OCI-LY1 (cell line): ENCODE measurements around the gene RNASE4.

Experiments
- H2AFZ ChIP-seq: fragments of 200-600 bp; sonication (generic), shearing (Covaris generic); 2 replicates; pipeline ENCODE4 v1.6.0; 2014; ENCODE audit warnings: antibody characterized with exemption, mild to moderate bottlenecking, low read length
- H3F3A ChIP-seq: fragments of 200-600 bp; sonication (generic), shearing (Covaris generic); 2 replicates; pipeline ENCODE4 v1.6.0; 2014; ENCODE audit warnings: mild to moderate bottlenecking, antibody characterized with exemption, low read length, moderate library complexity; ENCODE audit not compliant: insufficient read depth
- H3K27ac ChIP-seq: fragments of 200-600 bp; sonication (generic); 2 replicates; pipeline ENCODE4 v1.5.1; 2014; ENCODE audit warnings: low read length, mixed run types, mild to moderate bottlenecking, low read depth; ENCODE audit not compliant: poor library complexity, severe bottlenecking
- H3K27me3 ChIP-seq: fragments of 200-600 bp; sonication (generic); 2 replicates; pipeline ENCODE4 v1.6.0; 2014; ENCODE audit warnings: antibody characterized with exemption, mild to moderate bottlenecking, low read length, moderate library complexity; ENCODE audit not compliant: insufficient read depth
- H3K36me3 ChIP-seq: fragments of 200-600 bp; sonication (generic); 2 replicates; pipeline ENCODE4 v1.6.1; 2014; ENCODE audit warnings: mild to moderate bottlenecking, antibody characterized with exemption, low read length, moderate library complexity, mixed read lengths; ENCODE audit not compliant: insufficient read depth
- H3K4me1 ChIP-seq: fragments of 200-600 bp; sonication (generic); 2 replicates; pipeline ENCODE4 v1.5.1; 2014; ENCODE audit warnings: mild to moderate bottlenecking, low read length, moderate library complexity; ENCODE audit not compliant: insufficient read depth, severe bottlenecking
- H3K4me2 ChIP-seq: fragments of 200-600 bp; sonication (generic), shearing (Covaris generic); 2 replicates; pipeline ENCODE4 v1.6.1; 2014; ENCODE audit warnings: low read length
- H3K4me3 ChIP-seq: fragments of 200-600 bp; sonication (generic); 2 replicates; pipeline ENCODE4 v1.5.1; 2014; ENCODE audit warnings: low read length, low read depth, mild to moderate bottlenecking, mixed read lengths; ENCODE audit not compliant: poor library complexity, severe bottlenecking
- H3K79me2 ChIP-seq: fragments of 200-600 bp; shearing (Covaris generic); 2 replicates; pipeline ENCODE4 v1.6.1; 2016; ENCODE audit warnings: mixed run types, low read length, mixed read lengths; ENCODE audit not compliant: insufficient read depth
- H3K9ac ChIP-seq: fragments of 200-600 bp; sonication (generic), shearing (Covaris generic); 2 replicates; pipeline ENCODE4 v1.6.1; 2014; ENCODE audit warnings: mild to moderate bottlenecking, low read length, mixed read lengths
- H3K9me2 ChIP-seq: fragments of 200-600 bp; sonication (generic), shearing (Covaris generic); 2 replicates; pipeline ENCODE4 v1.6.1; 2014; ENCODE audit warnings: low read depth, mild to moderate bottlenecking, low read length, mixed read lengths
- H3K9me3 ChIP-seq: fragments of 200-600 bp; shearing (Covaris generic); 2 replicates; pipeline ENCODE4 v1.6.1; 2014; ENCODE audit warnings: low read length, mixed read lengths
- H4K20me1 ChIP-seq: fragments of 200-600 bp; sonication (generic), shearing (Covaris generic); 2 replicates; pipeline ENCODE4 v1.6.0; 2016; ENCODE audit warnings: mild to moderate bottlenecking, low read length; ENCODE audit not compliant: insufficient read depth
- EZH2 ChIP-seq: fragments of 200-600 bp; sonication (generic), shearing (Covaris generic); IDR thresholded peaks from 2 replicates; pipeline ENCODE4 v1.8.0; 2017; ENCODE audit warnings: borderline replicate concordance, mixed run types, mild to moderate bottlenecking, antibody characterized with exemption, low read length, moderate library complexity, mixed read lengths
- TF ChIP-seq, protein P1 (sequence below): fragments of 200-600 bp; sonication (generic), shearing (Covaris generic); IDR thresholded peaks from 2 replicates; pipeline ENCODE4 v1.5.1; 2017; ENCODE audit warnings: mild to moderate bottlenecking, antibody characterized with exemption, low read length, moderate library complexity, mixed read lengths

The RNASE4 gene

DNA sequence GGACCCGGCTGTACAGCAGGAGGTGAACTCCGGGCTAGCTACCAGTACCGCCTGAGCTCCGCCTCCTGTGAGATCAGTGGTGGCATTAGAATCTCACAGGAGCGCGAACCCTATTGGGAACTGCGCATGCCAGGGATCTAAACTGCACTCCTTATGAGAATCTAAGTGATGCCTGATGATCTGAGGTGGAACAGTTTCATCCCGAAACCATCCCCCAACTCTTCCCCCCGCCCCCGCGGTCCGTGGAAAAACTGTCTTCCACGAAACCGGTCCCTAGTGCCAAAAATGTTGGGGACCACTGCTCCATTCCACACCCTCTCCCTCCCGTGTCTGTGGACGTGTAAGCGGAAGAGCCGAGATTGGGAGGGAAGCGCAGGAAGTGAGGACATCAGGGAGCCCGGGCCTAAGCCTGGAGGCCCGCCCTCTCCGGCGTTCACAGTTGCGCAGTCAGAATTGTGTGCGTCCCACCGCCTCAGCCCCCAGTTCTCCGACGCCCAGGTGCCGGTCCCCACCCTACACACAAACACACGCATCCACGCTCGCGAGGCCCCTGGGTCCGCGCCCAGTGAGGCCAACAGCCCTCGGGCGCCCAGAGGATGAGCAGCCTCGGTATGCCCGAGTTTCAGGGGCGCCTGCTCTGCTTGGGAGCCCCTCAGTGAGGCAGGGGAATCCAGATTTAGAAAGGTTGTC lies 1.8 kb upstream of the RNASE4 start:
- no peaks in the 10 kb centered on the region for H3K27me3 ChIP-seq
- 0 out of 2 replicates have a peak overlapping the region, but pooled peaks have one; percentile 10 for H2AFZ ChIP-seq
- peak overlapping the region; percentile 80 for H3K4me3 ChIP-seq
- H3K27ac ChIP-seq: peak overlapping the region; percentile 94
- H3K9me3 ChIP-seq: no peaks in the 10 kb centered on the region
- H3F3A ChIP-seq: no peaks in the 10 kb centered on the region
- peaks cover 35% of the 10 kb centered on the region for H3K4me1 ChIP-seq
- peak overlapping the region; percentile 87 for H3K4me2 ChIP-seq
- H3K79me2 ChIP-seq: no peaks in the 10 kb centered on the region
- H3K9me2 ChIP-seq: no peaks in the 10 kb centered on the region
- H3K9ac ChIP-seq: peak overlapping the region; percentile 88
- no peaks in the 10 kb centered on the region for H4K20me1 ChIP-seq
- no peaks in the 10 kb centered on the region for H3K36me3 ChIP-seq
- TF ChIP-seq, protein P1, sequence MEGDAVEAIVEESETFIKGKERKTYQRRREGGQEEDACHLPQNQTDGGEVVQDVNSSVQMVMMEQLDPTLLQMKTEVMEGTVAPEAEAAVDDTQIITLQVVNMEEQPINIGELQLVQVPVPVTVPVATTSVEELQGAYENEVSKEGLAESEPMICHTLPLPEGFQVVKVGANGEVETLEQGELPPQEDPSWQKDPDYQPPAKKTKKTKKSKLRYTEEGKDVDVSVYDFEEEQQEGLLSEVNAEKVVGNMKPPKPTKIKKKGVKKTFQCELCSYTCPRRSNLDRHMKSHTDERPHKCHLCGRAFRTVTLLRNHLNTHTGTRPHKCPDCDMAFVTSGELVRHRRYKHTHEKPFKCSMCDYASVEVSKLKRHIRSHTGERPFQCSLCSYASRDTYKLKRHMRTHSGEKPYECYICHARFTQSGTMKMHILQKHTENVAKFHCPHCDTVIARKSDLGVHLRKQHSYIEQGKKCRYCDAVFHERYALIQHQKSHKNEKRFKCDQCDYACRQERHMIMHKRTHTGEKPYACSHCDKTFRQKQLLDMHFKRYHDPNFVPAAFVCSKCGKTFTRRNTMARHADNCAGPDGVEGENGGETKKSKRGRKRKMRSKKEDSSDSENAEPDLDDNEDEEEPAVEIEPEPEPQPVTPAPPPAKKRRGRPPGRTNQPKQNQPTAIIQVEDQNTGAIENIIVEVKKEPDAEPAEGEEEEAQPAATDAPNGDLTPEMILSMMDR: no peak
- TF ChIP-seq EZH2: no peak

DNA sequence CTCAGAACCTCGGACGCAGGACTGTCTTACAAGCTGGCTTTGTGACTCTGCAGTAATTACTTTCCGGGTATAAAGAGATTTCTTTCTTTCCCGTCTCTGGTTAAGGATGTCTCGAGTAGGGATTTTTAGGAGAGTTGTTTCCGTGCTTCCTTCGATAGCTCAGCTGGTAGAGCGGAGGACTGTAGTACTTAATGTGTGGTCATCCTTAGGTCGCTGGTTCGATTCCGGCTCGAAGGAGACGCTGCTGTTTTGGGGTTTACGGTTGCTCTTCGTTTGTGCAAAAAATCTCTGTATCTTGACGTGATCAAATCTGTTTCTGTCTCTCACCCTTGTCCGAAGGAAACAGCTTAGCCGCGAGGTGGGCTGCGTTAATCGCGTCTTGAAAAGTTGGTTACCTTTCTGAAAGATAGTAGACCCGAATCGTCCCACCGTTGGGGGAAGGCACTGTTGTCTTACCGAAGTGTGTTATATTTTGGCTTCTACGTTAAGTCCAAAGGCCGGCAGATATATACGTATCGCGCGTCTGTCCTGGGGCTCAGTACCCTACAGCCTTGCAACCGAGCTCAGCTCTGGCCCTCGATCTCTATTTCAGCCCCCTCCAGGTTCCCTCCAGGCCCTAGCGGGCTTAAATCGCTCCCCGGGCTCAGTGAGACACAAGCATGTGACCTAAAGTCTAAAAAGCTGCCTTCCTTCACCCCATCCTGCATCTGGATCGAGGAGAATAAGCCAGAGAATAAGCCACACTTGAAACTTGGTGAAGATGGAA lies 1.1 kb upstream of the RNASE4 start:
- no peaks in the 10 kb centered on the region for H3K9me3 ChIP-seq
- peak overlapping the region; percentile 88 for H3K9ac ChIP-seq
- no peak for TF ChIP-seq EZH2
- TF ChIP-seq, protein P1: no peak
- H3K4me3 ChIP-seq: peak overlapping the region; percentile 80
- peak overlapping the region; percentile 87 for H3K4me2 ChIP-seq
- peaks cover 35% of the 10 kb centered on the region for H3K4me1 ChIP-seq
- H3K79me2 ChIP-seq: no peaks in the 10 kb centered on the region
- no peaks in the 10 kb centered on the region for H3K36me3 ChIP-seq
- no peak overlapping the region for H2AFZ ChIP-seq
- no peaks in the 10 kb centered on the region for H3K9me2 ChIP-seq
- H4K20me1 ChIP-seq: no peaks in the 10 kb centered on the region
- H3K27me3 ChIP-seq: no peaks in the 10 kb centered on the region
- H3F3A ChIP-seq: no peaks in the 10 kb centered on the region
- peak overlapping the region; percentile 94 for H3K27ac ChIP-seq

DNA sequence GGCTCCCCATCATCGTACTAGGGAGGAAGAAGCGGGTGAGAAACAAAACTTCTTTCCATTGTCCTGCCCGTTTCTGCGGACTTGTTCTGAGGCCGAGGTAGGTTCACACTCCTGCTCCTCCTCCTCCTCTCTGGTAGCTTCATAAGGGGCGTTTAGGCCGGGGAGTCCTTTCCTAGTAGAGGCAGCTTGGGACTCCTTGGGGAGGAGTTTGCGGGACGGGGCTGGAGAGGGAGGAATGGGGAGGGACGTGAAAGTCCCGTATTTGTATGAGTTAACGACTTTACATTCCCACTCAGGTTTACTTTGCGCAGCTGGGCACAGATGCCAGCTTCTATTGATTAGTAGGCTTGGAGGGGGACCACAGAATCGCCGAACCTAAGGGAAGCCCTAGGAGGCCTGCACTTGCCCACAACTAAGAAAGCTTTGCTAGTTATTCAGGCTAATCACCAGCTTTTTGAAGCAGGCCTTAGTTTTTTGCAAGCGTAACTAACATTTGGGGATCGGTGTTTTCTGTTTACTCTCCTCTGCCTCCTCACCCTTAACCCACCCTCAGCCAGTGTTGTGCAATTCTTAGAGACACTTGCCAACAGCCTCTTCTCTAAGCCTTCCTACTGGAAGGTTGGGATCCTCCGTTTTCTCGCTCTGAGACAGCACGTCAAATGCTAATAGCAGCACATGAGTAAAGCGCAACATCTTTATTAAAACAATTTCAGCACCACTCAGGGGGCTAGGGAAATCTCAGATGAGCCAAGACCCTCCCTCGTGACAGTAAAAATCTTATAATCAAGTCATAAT lies 499 bp downstream of the RNASE4 start:
- TF ChIP-seq, protein P1: no peak
- no peak for TF ChIP-seq EZH2
- peaks cover 35% of the 10 kb centered on the region for H3K4me1 ChIP-seq
- H3K9me3 ChIP-seq: no peaks in the 10 kb centered on the region
- H3K79me2 ChIP-seq: no peaks in the 10 kb centered on the region
- H4K20me1 ChIP-seq: no peaks in the 10 kb centered on the region
- H2AFZ ChIP-seq: peak overlapping the region; percentile 8; the same call in 1 of the 2 replicates
- H3K9ac ChIP-seq: peak overlapping the region; percentile 88
- no peaks in the 10 kb centered on the region for H3K9me2 ChIP-seq
- no peaks in the 10 kb centered on the region for H3F3A ChIP-seq
- no peaks in the 10 kb centered on the region for H3K27me3 ChIP-seq
- peak overlapping the region; percentile 80 for H3K4me3 ChIP-seq
- H3K36me3 ChIP-seq: no peaks in the 10 kb centered on the region
- no peak overlapping the region for H3K27ac ChIP-seq
- peak overlapping the region; percentile 87 for H3K4me2 ChIP-seq
